HG02884 (cell line): ENCODE results near the gene SPATC1L.
"Not testable (repeated sequence)": the region's sequence is repeated elsewhere in the genome, so short reads cannot be mapped to it uniquely, and the experiment has no call there.

Source experiments
- ATAC-seq: cut with Tn5 transposase; IDR thresholded peaks from one replicate; pipeline ENCODE4 v1.9.1; 2021; ENCODE audit warnings: mild to moderate bottlenecking, moderate library complexity; ENCODE audit not compliant: unreplicated experiment

Gene SPATC1L

GRCh38 chr21:46151989-46152926 lies 32.0 kb downstream of the SPATC1L start:
- no peak for ATAC-seq

GRCh38 chr21:46151261-46151988 lies 32.8 kb downstream of the SPATC1L start:
- ATAC-seq: no peak

- ATAC-seq: no peak
These were observed 33.7 kb downstream of the SPATC1L start for GRCh38 chr21:46150491-46151121.

- ATAC-seq: no peak
These were observed 34.2 kb downstream of the SPATC1L start for GRCh38 chr21:46150073-46150472.

GRCh38 chr21:46149205-46149901 lies 34.9 kb downstream of the SPATC1L start:
- ATAC-seq: no peak

- ATAC-seq: no peak
These were observed 36.2 kb downstream of the SPATC1L start for GRCh38 chr21:46148106-46148505.

GRCh38 chr21:46147429-46147828 lies 36.8 kb downstream of the SPATC1L start:
- ATAC-seq: not testable (repeated sequence)

- ATAC-seq: no peak
These were observed 37.4 kb downstream of the SPATC1L start for GRCh38 chr21:46146856-46147255.

GRCh38 chr21:46145840-46146691 lies 38.2 kb downstream of the SPATC1L start:
- no peak for ATAC-seq

GRCh38 chr21:46145159-46145839 lies 39.0 kb downstream of the SPATC1L start:
- ATAC-seq: no peak

GRCh38 chr21:46144464-46145070 lies 39.7 kb downstream of the SPATC1L start:
- no peak for ATAC-seq

GRCh38 chr21:46142582-46143473 lies 41.4 kb downstream of the SPATC1L start:
- ATAC-seq: no peak

- ATAC-seq: no peak
These were observed 42.3 kb downstream of the SPATC1L start for GRCh38 chr21:46141767-46142581.

- not testable (repeated sequence) for ATAC-seq
These were observed 43.8 kb downstream of the SPATC1L start for GRCh38 chr21:46140352-46141003.

- ATAC-seq: no peak
These were observed 44.6 kb downstream of the SPATC1L start for GRCh38 chr21:46139686-46140085.

GRCh38 chr21:46138383-46138970 lies 45.8 kb downstream of the SPATC1L start:
- ATAC-seq: no peak
